ENCODE results near the gene MAGI1. TPM values are rescaled to one million over a fixed set of nuclear protein-coding genes. Genes with fewer than 3 reads are reported as not detected.

Gene MAGI1
- polyA plus RNA-seq, 6 donors from 2014 or later: 0.08 TPM; not detected in 5

GRCh38 chr3:65641045-65641444, 397.7 kb downstream of the MAGI1 start:
- Mint-ChIP-seq H3K4me3 (no peak overlapping the region), H3K27me3 (peaks cover 0 to 3% (median 0%) of the 10 kb centered on the region in 3 donors), H3K36me3 (no peaks in the 10 kb centered on the region), H3K9me3 (peaks cover 0 to 16% (median 7%) of the 10 kb centered on the region in 7 donors), H3K4me1 (no peaks in the 10 kb centered on the region), H3K27ac (no peak overlapping the region)
- DNase-seq (no peak), ATAC-seq (ENCODE audit: low read depth in 2 of 2) (no peak)

- DNase-seq: no peak
- Mint-ChIP-seq H3K27me3 (peaks cover 0 to 3% (median 0%) of the 10 kb centered on the region in 3 donors), H3K27ac (no peak overlapping the region), H3K4me1 (no peaks in the 10 kb centered on the region), H3K4me3 (no peak overlapping the region), H3K36me3 (no peaks in the 10 kb centered on the region), H3K9me3 (peaks cover 0 to 12% (median 3%) of the 10 kb centered on the region in 7 donors)
- ATAC-seq (ENCODE audit: low read depth in 2 of 2): no peak
These were observed 399.3 kb downstream of the MAGI1 start for GRCh38 chr3:65639444-65639843.

GRCh38 chr3:65638301-65638700, 400.4 kb downstream of the MAGI1 start:
- Mint-ChIP-seq H3K36me3 (no peaks in the 10 kb centered on the region), H3K4me3 (no peak overlapping the region), H3K27me3 (peaks cover 0 to 3% (median 0%) of the 10 kb centered on the region in 3 donors), H3K9me3 (peaks cover 0 to 7% (median 1%) of the 10 kb centered on the region in 7 donors), H3K4me1 (no peaks in the 10 kb centered on the region), H3K27ac (no peak overlapping the region)
- DNase-seq (no peak), ATAC-seq (ENCODE audit: low read depth in 2 of 2) (no peak)

- Mint-ChIP-seq H3K27me3 (peaks cover 0 to 3% (median 0%) of the 10 kb centered on the region in 3 donors), H3K36me3 (no peaks in the 10 kb centered on the region), H3K4me1 (no peaks in the 10 kb centered on the region), H3K9me3 (peaks cover 0 to 8% (median 1%) of the 10 kb centered on the region in 7 donors), H3K4me3 (no peak overlapping the region), H3K27ac (no peak overlapping the region)
- ATAC-seq (ENCODE audit: low read depth in 2 of 2): no peak
- no peak for DNase-seq
These were observed 402.4 kb downstream of the MAGI1 start for GRCh38 chr3:65636326-65636725.

- Mint-ChIP-seq H3K27me3 (peaks cover 0 to 3% (median 0%) of the 10 kb centered on the region in 3 donors), H3K9me3 (peaks cover 0 to 11% (median 2%) of the 10 kb centered on the region in 7 donors), H3K4me3 (no peak overlapping the region), H3K4me1 (no peaks in the 10 kb centered on the region), H3K27ac (no peak overlapping the region), H3K36me3 (no peaks in the 10 kb centered on the region)
- DNase-seq (no peak), ATAC-seq (ENCODE audit: low read depth in 2 of 2) (no peak)
These were observed 403.1 kb downstream of the MAGI1 start for GRCh38 chr3:65635657-65636056.

- no peaks in the 10 kb centered on the region for H3K36me3 Mint-ChIP-seq
- H3K9me3 Mint-ChIP-seq: peaks cover 0 to 13% (median 3%) of the 10 kb centered on the region in 7 donors
- H3K27me3 Mint-ChIP-seq: peaks cover 0 to 7% (median 0%) of the 10 kb centered on the region in 3 donors
- H3K4me1 Mint-ChIP-seq: no peaks in the 10 kb centered on the region
- no peak overlapping the region for H3K4me3 Mint-ChIP-seq
- no peak overlapping the region for H3K27ac Mint-ChIP-seq
- DNase-seq (no peak), ATAC-seq (ENCODE audit: low read depth in 2 of 2) (no peak)
These were observed 405.6 kb downstream of the MAGI1 start for GRCh38 chr3:65633018-65633638.

- H3K4me1 Mint-ChIP-seq: no peaks in the 10 kb centered on the region
- DNase-seq (no peak), ATAC-seq (ENCODE audit: low read depth in 2 of 2) (no peak)
- peaks cover 0 to 16% (median 3%) of the 10 kb centered on the region in 7 donors for H3K9me3 Mint-ChIP-seq
- peaks cover 0 to 4% (median 0%) of the 10 kb centered on the region in 3 donors for H3K27me3 Mint-ChIP-seq
- H3K36me3 Mint-ChIP-seq: no peaks in the 10 kb centered on the region
- H3K27ac Mint-ChIP-seq: no peak overlapping the region
- no peak overlapping the region for H3K4me3 Mint-ChIP-seq
These were observed 406.3 kb downstream of the MAGI1 start for GRCh38 chr3:65632414-65632813.

- ATAC-seq (ENCODE audit: low read depth in 2 of 2) (no peak), DNase-seq (no peak)
- no peaks in the 10 kb centered on the region for H3K4me1 Mint-ChIP-seq
- H3K36me3 Mint-ChIP-seq: no peaks in the 10 kb centered on the region
- no peak overlapping the region for H3K4me3 Mint-ChIP-seq
- peaks cover 0 to 4% (median 0%) of the 10 kb centered on the region in 3 donors for H3K27me3 Mint-ChIP-seq
- peaks cover 0 to 16% (median 2%) of the 10 kb centered on the region in 7 donors for H3K9me3 Mint-ChIP-seq
- H3K27ac Mint-ChIP-seq: no peak overlapping the region
These were observed 409.7 kb downstream of the MAGI1 start for GRCh38 chr3:65628978-65629377.

GRCh38 chr3:65627062-65627461, 411.7 kb downstream of the MAGI1 start:
- peaks cover 0 to 4% (median 0%) of the 10 kb centered on the region in 3 donors for H3K27me3 Mint-ChIP-seq
- H3K27ac Mint-ChIP-seq: no peak overlapping the region
- H3K4me1 Mint-ChIP-seq: no peaks in the 10 kb centered on the region
- H3K4me3 Mint-ChIP-seq: no peak overlapping the region
- peaks cover 0 to 12% (median 2%) of the 10 kb centered on the region in 7 donors for H3K9me3 Mint-ChIP-seq
- H3K36me3 Mint-ChIP-seq: no peaks in the 10 kb centered on the region
- DNase-seq (no peak), ATAC-seq (ENCODE audit: low read depth in 2 of 2) (no peak)

- no peak overlapping the region for H3K4me3 Mint-ChIP-seq
- ATAC-seq (ENCODE audit: low read depth in 2 of 2) (no peak), DNase-seq (no peak)
- no peaks in the 10 kb centered on the region for H3K4me1 Mint-ChIP-seq
- no peak overlapping the region for H3K27ac Mint-ChIP-seq
- peaks cover 0 to 8% (median 2%) of the 10 kb centered on the region in 7 donors for H3K9me3 Mint-ChIP-seq
- H3K27me3 Mint-ChIP-seq: peaks cover 0 to 4% (median 0%) of the 10 kb centered on the region in 3 donors
- H3K36me3 Mint-ChIP-seq: no peaks in the 10 kb centered on the region
These were observed 413.4 kb downstream of the MAGI1 start for GRCh38 chr3:65625305-65625704.

GRCh38 chr3:65623362-65623761, 415.4 kb downstream of the MAGI1 start:
- DNase-seq (no peak), ATAC-seq (ENCODE audit: low read depth in 2 of 2) (no peak)
- no peaks in the 10 kb centered on the region for H3K4me1 Mint-ChIP-seq
- no peak overlapping the region for H3K27ac Mint-ChIP-seq
- peaks cover 0 to 8% (median 0%) of the 10 kb centered on the region in 7 donors for H3K9me3 Mint-ChIP-seq
- no peak overlapping the region for H3K4me3 Mint-ChIP-seq
- H3K36me3 Mint-ChIP-seq: no peaks in the 10 kb centered on the region
- H3K27me3 Mint-ChIP-seq: no peaks in the 10 kb centered on the region

- Mint-ChIP-seq H3K4me1 (no peaks in the 10 kb centered on the region), H3K9me3 (peaks cover 0 to 8% (median 0%) of the 10 kb centered on the region in 7 donors), H3K36me3 (no peaks in the 10 kb centered on the region), H3K4me3 (no peak overlapping the region), H3K27me3 (no peaks in the 10 kb centered on the region), H3K27ac (no peak overlapping the region)
- ATAC-seq (ENCODE audit: low read depth in 2 of 2) (no peak), DNase-seq (no peak)
These were observed 418.8 kb downstream of the MAGI1 start for GRCh38 chr3:65619888-65620287.

- Mint-ChIP-seq H3K9me3 (peaks cover 0 to 11% (median 0%) of the 10 kb centered on the region in 7 donors), H3K36me3 (no peaks in the 10 kb centered on the region), H3K4me3 (no peak overlapping the region), H3K27me3 (no peaks in the 10 kb centered on the region), H3K27ac (no peak overlapping the region), H3K4me1 (no peaks in the 10 kb centered on the region)
- ATAC-seq (ENCODE audit: low read depth in 2 of 2): no peak
- DNase-seq: no peak
These were observed 419.3 kb downstream of the MAGI1 start for GRCh38 chr3:65619451-65619881.

- no peak for DNase-seq
- Mint-ChIP-seq H3K4me1 (no peaks in the 10 kb centered on the region), H3K9me3 (peaks cover 0 to 11% (median 0%) of the 10 kb centered on the region in 7 donors), H3K27me3 (no peaks in the 10 kb centered on the region), H3K27ac (no peak overlapping the region), H3K4me3 (no peak overlapping the region), H3K36me3 (no peaks in the 10 kb centered on the region)
- no peak for ATAC-seq (ENCODE audit: low read depth in 2 of 2)
These were observed 420.1 kb downstream of the MAGI1 start for GRCh38 chr3:65618599-65618998.
